Activated CD4-positive, alpha-beta T cell treated with anti-CD3 and anti-CD28 coated beads for 36 hours (primary cell): ENCODE results near the gene SCD. TPM values are rescaled to one million over a fixed set of nuclear protein-coding genes. Genes with fewer than 3 reads are reported as not detected.

ENCODE experiments used
- ATAC-seq: fragments of 200-7000 bp; cut with Tn5 transposase; one replicate; pipeline ENCODE4 v1.10.0; 2021; ENCODE audit warnings: mild to moderate bottlenecking, moderate library complexity
- CTCF ChIA-PET: fragments of 350-600 bp; sonication (Branson Sonifier 250); formaldehyde crosslinking; loops from one replicate; lab custom pipeline; 2021; ENCODE audit warnings: antibody characterized with exemption; lab: Charles Lee
- POLR2A ChIA-PET: fragments of 350-600 bp; sonication (Branson Sonifier 250); formaldehyde crosslinking; loops from one replicate; lab custom pipeline; 2021; ENCODE audit warnings: antibody characterized with exemption, inconsistent platforms; lab: Charles Lee
- DNase-seq: peaks from one replicate; pipeline ENCODE4 v3.0.0-alpha.2; 2020
- H3K27ac Mint-ChIP-seq: one replicate; pipeline ENCODE4 v1.8.0; 2021; ENCODE audit warnings: mixed read lengths
- H3K27me3 Mint-ChIP-seq: one replicate; pipeline ENCODE4 v1.8.0; 2021; ENCODE audit warnings: mixed read lengths
- H3K36me3 Mint-ChIP-seq: one replicate; pipeline ENCODE4 v1.8.0; 2021; ENCODE audit warnings: low read depth, mixed read lengths
- H3K4me1 Mint-ChIP-seq: one replicate; pipeline ENCODE4 v1.8.0; 2021; ENCODE audit warnings: mixed read lengths
- H3K4me3 Mint-ChIP-seq: one replicate; pipeline ENCODE4 v1.8.0; 2021; ENCODE audit warnings: mild to moderate bottlenecking, moderate library complexity, mixed read lengths
- H3K9me3 Mint-ChIP-seq: one replicate; pipeline ENCODE4 v1.8.0; 2021; ENCODE audit warnings: low read depth, mixed read lengths
- intact Hi-C, 2 experiments: fragments of 100-400 bp; cut with DNase I in 1 of 2; cut with micrococcal nuclease in 1 of 2; formaldehyde crosslinking; loops; one replicate each; pipeline versions ENCODE4 v1.14.2 to v1.15.1; 2022 to 2024; cut with DNase I, micrococcal nuclease
- total RNA-seq, 2 experiments: library from RNA; stranded (reverse); gene quantifications; one replicate each; pipeline ENCODE4 v1.2.3, GENCODE V29; 2021

SCD gene
- total RNA-seq, 2 experiments from 2014 or later: 203 to 206 TPM

- intact Hi-C loops: no loop called here
- Mint-ChIP-seq H3K4me3 (no peak overlapping the region), H3K36me3 (peaks cover 51% of the 10 kb centered on the region), H3K27me3 (no peaks in the 10 kb centered on the region), H3K27ac (peak overlapping the region; percentile 14), H3K4me1 (peaks cover 16% of the 10 kb centered on the region), H3K9me3 (no peaks in the 10 kb centered on the region)
- CTCF ChIA-PET: no interaction called here
- POLR2A ChIA-PET: interaction anchor here (0.7 kb wide), 1 partner anchor 11 kb away, joined by 4 read pairs; no protein-coding TSS in a partner anchor
- DNase-seq (no peak), ATAC-seq (no peak)
Measured at GRCh38 chr10:100362570-100363496, 15.8 kb downstream of the SCD start.

- intact Hi-C loops: no loop called here
- Mint-ChIP-seq H3K4me1 (peaks cover 13% of the 10 kb centered on the region), H3K36me3 (peaks cover 46% of the 10 kb centered on the region), H3K9me3 (no peaks in the 10 kb centered on the region), H3K27me3 (no peaks in the 10 kb centered on the region), H3K27ac (no peak overlapping the region), H3K4me3 (no peak overlapping the region)
- DNase-seq: no peak
- ChIA-PET CTCF (interaction anchor here (1.2 to 2.1 kb wide), 2 partner anchors 9 to 22 kb away, joined by 3 to 5 read pairs; no protein-coding TSS in a partner anchor), POLR2A (no interaction called here)
- ATAC-seq: no peak
Measured at GRCh38 chr10:100364175-100364574, 17.1 kb downstream of the SCD start.

- H3K9me3 Mint-ChIP-seq: no peaks in the 10 kb centered on the region
- ATAC-seq: peak; percentile 67
Measured at GRCh38 chr10:100364735-100365391, 17.8 kb downstream of the SCD start.

GRCh38 chr10:100368721-100369120 is 21.7 kb downstream of the SCD start:
- intact Hi-C loops: no loop called here
- DNase-seq (no peak), ATAC-seq (no peak)
- peaks cover 10% of the 10 kb centered on the region for H3K36me3 Mint-ChIP-seq
- no peaks in the 10 kb centered on the region for H3K27me3 Mint-ChIP-seq
- H3K4me3 Mint-ChIP-seq: no peak overlapping the region
- POLR2A ChIA-PET: interaction anchor here (0.6 kb wide), 1 partner anchor 39 kb away, joined by 4 read pairs; no protein-coding TSS in a partner anchor
- no peak overlapping the region for H3K27ac Mint-ChIP-seq
- peaks cover 33% of the 10 kb centered on the region for H3K4me1 Mint-ChIP-seq
- H3K9me3 Mint-ChIP-seq: no peaks in the 10 kb centered on the region
- CTCF ChIA-PET: interaction anchor here (1.1 to 2.4 kb wide), 2 partner anchors 19 to 22 kb away, joined by 4 to 10 read pairs; partner anchors contain the start of gene SCD

More at GRCh38 chr10:100364735-100365391, 17.8 kb downstream of the SCD start:
- peaks cover 39% of the 10 kb centered on the region for H3K36me3 Mint-ChIP-seq
- CTCF ChIA-PET: interaction anchor here (1.1 to 2.1 kb wide), 4 partner anchors 9 to 151 kb away, joined by 3 to 5 read pairs (median 3); no protein-coding TSS in a partner anchor
- H3K4me3 Mint-ChIP-seq: no peak overlapping the region
- H3K27ac Mint-ChIP-seq: no peak overlapping the region
- no peak for DNase-seq
- H3K4me1 Mint-ChIP-seq: peaks cover 15% of the 10 kb centered on the region
- POLR2A ChIA-PET: no interaction called here
- intact Hi-C loops: no loop called here
- H3K27me3 Mint-ChIP-seq: no peaks in the 10 kb centered on the region

GRCh38 chr10:100370714-100371481 is 23.9 kb downstream of the SCD start:
- H3K27ac Mint-ChIP-seq: peak overlapping the region; percentile 98
- ChIA-PET POLR2A (interaction anchor here (0.6 to 2.0 kb wide), 15 partner anchors 9 to 677 kb away, joined by 3 to 25 read pairs (median 4); partner anchors contain the start of gene SCD), CTCF (interaction anchor here (0.6 to 2.4 kb wide), 19 partner anchors 20 to 489 kb away, joined by 3 to 20 read pairs (median 3); partner anchors contain the start of genes HIF1AN and SCD)
- DNase-seq (peak; percentile 83), ATAC-seq (peak; percentile 65)
- peaks cover 4% of the 10 kb centered on the region for H3K36me3 Mint-ChIP-seq
- H3K27me3 Mint-ChIP-seq: no peaks in the 10 kb centered on the region
- peaks cover 34% of the 10 kb centered on the region for H3K4me1 Mint-ChIP-seq
- no peaks in the 10 kb centered on the region for H3K9me3 Mint-ChIP-seq
- intact Hi-C loops: loop anchor here (2.0 to 5.0 kb wide), 6 partner anchors 138 to 661 kb away; partner anchors contain the start of genes COX15 (in 1 of the 2), CUTC (in 1 of the 2), LZTS2 (in 1 of the 2) and NDUFB8 (in 1 of the 2)
- H3K4me3 Mint-ChIP-seq: peak overlapping the region; percentile 65

GRCh38 chr10:100371482-100372027 is 24.5 kb downstream of the SCD start:
- intact Hi-C loops: loop anchor here (2.0 to 5.0 kb wide), 10 partner anchors 137 to 751 kb away; partner anchors contain the start of genes CHUK (in 1 of the 2), COX15 (in 1 of the 2), CUTC (in 1 of the 2) and ERLIN1 (in 1 of the 2)
- peak overlapping the region; percentile 65 for H3K4me3 Mint-ChIP-seq
- peaks cover 32% of the 10 kb centered on the region for H3K4me1 Mint-ChIP-seq

GRCh38 chr10:100372415-100373297 is 25.6 kb downstream of the SCD start:
- no peak overlapping the region for H3K27ac Mint-ChIP-seq
- H3K36me3 Mint-ChIP-seq: peaks cover 4% of the 10 kb centered on the region
- no peaks in the 10 kb centered on the region for H3K27me3 Mint-ChIP-seq
- no peak for ATAC-seq
- ChIA-PET CTCF (interaction anchor here (0.7 to 2.1 kb wide), 14 partner anchors 8 to 350 kb away, joined by 3 to 13 read pairs (median 4); partner anchors contain the start of gene SCD), POLR2A (interaction anchor here (0.7 to 3.1 kb wide), 8 partner anchors 26 to 224 kb away, joined by 3 to 32 read pairs (median 4); partner anchors contain the start of gene SCD)
- H3K4me1 Mint-ChIP-seq: peaks cover 35% of the 10 kb centered on the region
- no peaks in the 10 kb centered on the region for H3K9me3 Mint-ChIP-seq
- no peak for DNase-seq
- intact Hi-C loops: loop anchor here (1.0 to 5.0 kb wide), 16 partner anchors 25 to 752 kb away; partner anchors contain the start of genes NDUFB8 (in 2 of the 2), BLOC1S2 (in 1 of the 2), CHUK (in 1 of the 2) and COX15 (in 1 of the 2)
- no peak overlapping the region for H3K4me3 Mint-ChIP-seq

More at GRCh38 chr10:100371482-100372027, 24.5 kb downstream of the SCD start:
- Mint-ChIP-seq H3K9me3 (no peaks in the 10 kb centered on the region), H3K27me3 (no peaks in the 10 kb centered on the region), H3K36me3 (peaks cover 4% of the 10 kb centered on the region), H3K27ac (peak overlapping the region; percentile 98)
- POLR2A ChIA-PET: interaction anchor here (0.6 to 2.0 kb wide), 8 partner anchors 8 to 150 kb away, joined by 3 to 25 read pairs (median 5); partner anchors contain the start of gene SCD
- CTCF ChIA-PET: interaction anchor here (0.7 to 2.3 kb wide), 10 partner anchors 23 to 488 kb away, joined by 3 to 20 read pairs (median 6); partner anchors contain the start of gene HIF1AN
- no peak for DNase-seq
- ATAC-seq: no peak

- CTCF ChIA-PET: interaction anchor here (0.6 to 2.1 kb wide), 15 partner anchors 9 to 1317 kb away, joined by 3 to 13 read pairs (median 3); partner anchors contain the start of gene SCD
- peaks cover 40% of the 10 kb centered on the region for H3K4me1 Mint-ChIP-seq
- POLR2A ChIA-PET: interaction anchor here (0.6 to 3.1 kb wide), 12 partner anchors 11 to 503 kb away, joined by 3 to 32 read pairs (median 4); partner anchors contain the start of gene SCD
- H3K27me3 Mint-ChIP-seq: no peaks in the 10 kb centered on the region
- ATAC-seq (peak; percentile 83), DNase-seq (peak; percentile 99)
- H3K27ac Mint-ChIP-seq: no peak overlapping the region
- H3K9me3 Mint-ChIP-seq: no peaks in the 10 kb centered on the region
- no peak overlapping the region for H3K4me3 Mint-ChIP-seq
- intact Hi-C loops: loop anchor here (1.0 to 5.0 kb wide), 16 partner anchors 26 to 753 kb away; partner anchors contain the start of genes NDUFB8 (in 2 of the 2), BLOC1S2 (in 1 of the 2), CHUK (in 1 of the 2) and COX15 (in 1 of the 2)
- H3K36me3 Mint-ChIP-seq: peaks cover 4% of the 10 kb centered on the region
Measured at GRCh38 chr10:100373298-100374199, 26.5 kb downstream of the SCD start.
